AG10803 (cell line): ENCODE data around the gene RASSF6.

Source experiments
- DNase-seq: peaks from one replicate; pipeline ENCODE4 v3.0.0; 2010; ENCODE audit warnings: low read depth
- H3K4me3 ChIP-seq: 2 replicates; pipeline ENCODE4 v1.5.1; 2011; ENCODE audit warnings: mild to moderate bottlenecking, low read length, control low read depth
- TF ChIP-seq, protein P1 (sequence below): conservative IDR thresholded peaks from 2 replicates; pipeline ENCODE4 v1.5.1; 2011; ENCODE audit warnings: mild to moderate bottlenecking, low read length, control low read depth, inconsistent platforms

The RASSF6 gene

GRCh38 chr4:73593631-73594241 lies 26.5 kb downstream of the RASSF6 start:
- H3K4me3 ChIP-seq = no peak overlapping the region
- TF ChIP-seq, protein P1, sequence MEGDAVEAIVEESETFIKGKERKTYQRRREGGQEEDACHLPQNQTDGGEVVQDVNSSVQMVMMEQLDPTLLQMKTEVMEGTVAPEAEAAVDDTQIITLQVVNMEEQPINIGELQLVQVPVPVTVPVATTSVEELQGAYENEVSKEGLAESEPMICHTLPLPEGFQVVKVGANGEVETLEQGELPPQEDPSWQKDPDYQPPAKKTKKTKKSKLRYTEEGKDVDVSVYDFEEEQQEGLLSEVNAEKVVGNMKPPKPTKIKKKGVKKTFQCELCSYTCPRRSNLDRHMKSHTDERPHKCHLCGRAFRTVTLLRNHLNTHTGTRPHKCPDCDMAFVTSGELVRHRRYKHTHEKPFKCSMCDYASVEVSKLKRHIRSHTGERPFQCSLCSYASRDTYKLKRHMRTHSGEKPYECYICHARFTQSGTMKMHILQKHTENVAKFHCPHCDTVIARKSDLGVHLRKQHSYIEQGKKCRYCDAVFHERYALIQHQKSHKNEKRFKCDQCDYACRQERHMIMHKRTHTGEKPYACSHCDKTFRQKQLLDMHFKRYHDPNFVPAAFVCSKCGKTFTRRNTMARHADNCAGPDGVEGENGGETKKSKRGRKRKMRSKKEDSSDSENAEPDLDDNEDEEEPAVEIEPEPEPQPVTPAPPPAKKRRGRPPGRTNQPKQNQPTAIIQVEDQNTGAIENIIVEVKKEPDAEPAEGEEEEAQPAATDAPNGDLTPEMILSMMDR = peak; percentile 61
- peak; percentile 16 for DNase-seq

DNA sequence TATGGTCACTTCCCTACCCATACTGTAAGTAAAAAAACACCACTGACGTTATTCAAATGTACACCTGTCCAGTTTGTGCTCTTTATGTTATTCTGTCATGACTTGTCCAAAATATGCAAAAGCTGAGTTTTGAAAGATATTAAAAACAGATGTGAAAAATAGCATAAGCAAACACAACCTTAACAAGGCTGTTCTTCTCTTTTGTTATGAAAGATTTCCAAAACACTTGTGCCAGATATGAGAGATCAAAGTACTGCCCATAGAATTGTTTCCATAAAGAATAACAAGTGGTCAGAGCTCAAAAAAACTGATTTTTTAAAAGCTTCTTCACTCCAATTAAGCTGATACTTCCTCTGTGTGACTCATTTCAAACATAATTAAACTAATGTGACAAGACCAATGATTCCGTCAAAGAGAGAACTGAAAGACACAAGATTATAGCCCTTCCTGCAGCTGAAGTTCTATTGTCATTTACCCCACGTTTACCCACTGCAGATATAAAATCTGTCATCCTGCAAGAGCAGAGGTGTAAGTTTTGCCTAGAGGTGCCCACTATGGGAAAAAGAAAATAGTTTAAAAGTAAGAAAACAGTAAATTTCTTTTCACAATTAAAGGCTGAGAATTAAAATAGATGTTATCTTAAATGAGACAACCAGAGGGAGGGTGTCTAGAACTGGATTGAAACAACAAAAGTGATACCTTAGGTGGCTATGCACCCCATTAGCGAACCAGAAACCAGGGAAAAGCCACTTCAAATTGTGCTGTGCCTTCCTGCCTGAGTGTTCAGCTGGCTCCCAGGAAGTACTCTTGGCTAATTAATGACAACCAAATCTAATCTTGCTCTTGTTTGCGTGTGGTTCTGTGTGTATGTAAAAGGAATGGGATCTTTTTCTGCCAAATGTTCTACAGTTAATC lies 30.1 kb downstream of the RASSF6 start:
- TF ChIP-seq, protein P1 = no peak
- no peak overlapping the region for H3K4me3 ChIP-seq
- no peak for DNase-seq

- DNase-seq = peak; percentile 81
- TF ChIP-seq, protein P1 = no peak
- no peak overlapping the region for H3K4me3 ChIP-seq
These were observed 30.9 kb downstream of the RASSF6 start for GRCh38 chr4:73589261-73589847.

DNA sequence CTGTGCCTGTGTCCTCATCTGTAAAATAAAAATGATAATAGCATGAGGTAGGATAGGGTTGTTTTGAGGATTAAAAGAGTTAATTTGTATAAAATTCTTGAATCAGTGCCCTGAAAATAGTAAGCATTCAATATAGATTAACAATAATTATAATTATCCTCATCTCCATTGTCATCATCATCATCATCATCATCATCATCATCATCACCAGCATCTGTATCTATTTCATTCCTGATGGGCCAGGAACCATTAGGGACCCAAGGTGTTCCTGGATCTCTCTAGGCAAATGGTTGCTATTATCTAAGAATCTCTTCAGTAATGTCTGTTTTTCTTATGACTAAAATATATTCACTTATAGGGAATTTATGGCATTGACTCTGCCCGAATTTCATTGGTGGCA lies 31.6 kb downstream of the RASSF6 start:
- DNase-seq = no peak
- no peak overlapping the region for H3K4me3 ChIP-seq
- TF ChIP-seq, protein P1 = no peak

- no peak for DNase-seq
- TF ChIP-seq, protein P1 = no peak
- no peak overlapping the region for H3K4me3 ChIP-seq
These were observed 33.6 kb downstream of the RASSF6 start for GRCh38 chr4:73586666-73587065.

DNA sequence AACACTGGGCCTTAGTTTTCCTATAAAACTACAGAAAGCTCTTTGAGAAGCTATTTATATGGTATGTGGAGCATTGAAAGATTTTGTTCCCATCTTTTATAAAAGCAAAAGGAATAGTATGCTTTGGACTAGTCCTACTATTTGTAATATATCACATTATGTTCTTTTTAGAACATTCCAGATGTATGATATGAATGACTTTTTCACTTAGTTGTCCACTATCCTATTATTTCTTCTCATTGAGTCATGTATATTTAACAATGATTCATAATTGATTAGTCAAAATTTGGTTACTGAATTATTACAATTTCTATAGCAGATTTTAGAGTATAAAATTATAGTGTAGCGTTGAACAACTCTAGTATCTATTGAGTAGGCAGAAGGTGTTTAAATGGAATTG lies 34.2 kb downstream of the RASSF6 start:
- no peak for DNase-seq
- TF ChIP-seq, protein P1 = no peak

GRCh38 chr4:73585345-73585744 lies 34.9 kb downstream of the RASSF6 start:
- no peak overlapping the region for H3K4me3 ChIP-seq
- TF ChIP-seq, protein P1 = no peak
- DNase-seq = no peak

More for the DNA sequence above, 34.2 kb downstream of the RASSF6 start:
- no peak overlapping the region for H3K4me3 ChIP-seq
